Mucosa of gallbladder (tissue), 1 donor: ENCODE results near the gene MAP10. TPM values are rescaled to one million over a fixed set of nuclear protein-coding genes. Genes with fewer than 3 reads are reported as not detected.

Source experiments
- DNase-seq: peaks from one replicate; pipeline ENCODE4 v3.0.0-alpha.2; 2020; ENCODE audit warnings: low spot score
- total RNA-seq: library from RNA; stranded (reverse); gene quantifications from one replicate; pipeline ENCODE4 v1.2.1, GENCODE V29; 2021
- donor health status: DM: no; HTN: no; CAD: no.

MAP10 gene
- total RNA-seq, 1 donor from 2014 or later = 2.7 TPM

DNA sequence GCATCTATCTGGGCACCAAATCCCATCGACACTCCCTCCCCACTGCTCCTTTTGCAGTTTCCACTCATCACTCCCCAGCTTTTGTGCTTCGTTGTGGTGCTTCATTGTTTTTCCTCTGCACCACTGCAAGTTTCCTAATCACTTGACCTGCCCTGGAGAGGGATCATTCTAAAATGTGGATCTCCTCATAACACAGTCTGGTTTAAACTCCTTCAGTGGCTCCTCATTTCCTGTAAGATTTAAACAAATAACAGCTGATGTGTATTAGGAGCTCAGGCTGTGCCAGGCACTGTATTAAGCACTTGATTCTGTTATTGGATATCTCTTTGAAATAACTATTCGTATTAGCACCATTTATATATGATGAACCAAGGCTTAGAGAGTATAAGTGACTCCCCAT, 51.3 kb downstream of the MAP10 start:
- DNase-seq = no peak

Other genes starting within 250 kb of the MAP10 start
- 20.6 TPM for gene SIPA1L2, start 175.3 kb upstream of the MAP10 start, total RNA-seq
- 53.5 TPM for gene NTPCR, start 145.2 kb downstream of the MAP10 start, total RNA-seq